Fibroblast of villous mesenchyme (primary cell): ENCODE results near the gene ELOA2. TPM values are rescaled to one million over a fixed set of nuclear protein-coding genes. Genes with fewer than 3 reads are reported as not detected.

Experiments
- DNase-seq: peaks from one replicate; pipeline ENCODE4 v3.0.0-alpha.2; 2010; ENCODE audit warnings: low read depth
- H3K4me3 ChIP-seq: 2 replicates; pipeline ENCODE4 v1.5.1; 2011; ENCODE audit warnings: low read depth, mild to moderate bottlenecking, low read length
- CTCF ChIP-seq: IDR thresholded peaks from 2 replicates; pipeline ENCODE4 v1.5.1; 2012; ENCODE audit warnings: low read depth, mild to moderate bottlenecking, low read length; ENCODE audit not compliant: insufficient read depth
- total RNA-seq: library from RNA; depleted of rRNA; stranded (reverse); fragments of >200 nt; gene quantifications from 2 replicates; pipeline ENCODE4 v1.2.3, GENCODE V29; 2012

The ELOA2 gene
- not detected in 2 replicates for total RNA-seq

- no peak for DNase-seq
- no peak for TF ChIP-seq CTCF
- no peak within 1 kb of the TSS for H3K4me3 ChIP-seq
These were observed at the start of gene ELOA2 for GRCh38 chr18:47035156-47035671. TSS of gene ELOA2 (minus strand) at chr18:47035621. CDS start at chr18:47035264, 357 bp downstream.

GRCh38 chr18:47081578-47081977, 46.2 kb upstream of the ELOA2 start:
- H3K4me3 ChIP-seq, result no peak overlapping the region
- no peak for TF ChIP-seq CTCF
- DNase-seq, result no peak

GRCh38 chr18:47080872-47081271, 45.5 kb upstream of the ELOA2 start:
- H3K4me3 ChIP-seq, result no peak overlapping the region
- TF ChIP-seq CTCF, result no peak
- no peak for DNase-seq

- no peak overlapping the region for H3K4me3 ChIP-seq
- DNase-seq, result no peak
- no peak for TF ChIP-seq CTCF
These were observed 41.7 kb upstream of the ELOA2 start for GRCh38 chr18:47077111-47077510.

GRCh38 chr18:47075098-47075883, 39.9 kb upstream of the ELOA2 start:
- H3K4me3 ChIP-seq, result no peak overlapping the region
- peak; percentile 8 for DNase-seq
- no peak for TF ChIP-seq CTCF

GRCh38 chr18:47067648-47068047, 32.2 kb upstream of the ELOA2 start:
- TF ChIP-seq CTCF, result no peak
- H3K4me3 ChIP-seq, result no peak overlapping the region
- no peak for DNase-seq

GRCh38 chr18:47063096-47063495, 27.7 kb upstream of the ELOA2 start:
- DNase-seq, result no peak
- no peak for TF ChIP-seq CTCF
- H3K4me3 ChIP-seq, result no peak overlapping the region
